ENCODE results near the gene HDAC2. TPM values are rescaled to one million over a fixed set of nuclear protein-coding genes. Genes with fewer than 3 reads are reported as not detected.

Gene HDAC2
- total RNA-seq, 1 donor from 2014 or later = 99.8 TPM

Other genes with a start within 250 kb of the HDAC2 start
- 54.0 and 74.5 TPM in 2 replicates for gene MARCKS, start 113.8 kb downstream of the HDAC2 start, total RNA-seq